SK-N-DZ (cell line): ENCODE measurements around the gene FBXL12.
"Not testable (repeated sequence)": the region's sequence is repeated elsewhere in the genome, so short reads cannot be mapped to it uniquely, and the experiment has no call there.

Experiments used
- DNase-seq: peaks from one replicate; pipeline ENCODE4 v3.0.0-alpha.2; 2015; ENCODE audit warnings: low spot score

FBXL12 gene

DNA sequence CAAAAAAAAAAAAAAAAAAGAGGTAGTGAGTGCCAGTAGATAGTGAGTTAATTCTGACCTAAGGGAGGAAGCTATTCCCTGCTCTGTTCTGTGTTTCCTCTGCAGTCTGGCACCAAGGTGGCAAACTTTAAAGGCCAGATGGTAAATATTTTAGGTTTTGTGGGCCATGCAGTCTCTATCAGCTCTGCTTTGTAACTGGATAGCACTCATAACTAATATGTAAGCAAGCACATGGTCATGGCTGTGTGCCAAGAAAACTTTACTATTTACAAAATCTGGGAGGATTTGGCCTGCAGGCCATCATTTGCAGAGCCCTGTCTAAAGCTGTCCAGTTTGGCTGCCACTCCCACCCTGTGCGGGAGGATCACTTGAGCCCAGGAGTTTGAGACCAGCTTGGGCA, 20.5 kb upstream of the FBXL12 start:
- DNase-seq = no peak

DNA sequence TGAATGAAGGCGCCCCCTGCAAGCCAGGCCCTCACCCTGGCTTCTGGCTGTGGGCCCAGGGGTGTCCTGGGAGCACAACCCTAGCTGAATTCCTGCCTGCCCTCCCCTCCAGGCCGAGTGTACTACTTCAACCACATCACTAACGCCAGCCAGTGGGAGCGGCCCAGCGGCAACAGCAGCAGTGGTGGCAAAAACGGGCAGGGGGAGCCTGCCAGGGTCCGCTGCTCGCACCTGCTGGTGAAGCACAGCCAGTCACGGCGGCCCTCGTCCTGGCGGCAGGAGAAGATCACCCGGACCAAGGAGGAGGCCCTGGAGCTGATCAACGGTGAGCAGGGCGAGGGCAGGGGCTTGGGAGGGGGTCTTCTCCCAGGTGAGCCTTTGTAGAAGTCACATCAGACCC, 19.4 kb upstream of the FBXL12 start:
- DNase-seq = no peak

DNA sequence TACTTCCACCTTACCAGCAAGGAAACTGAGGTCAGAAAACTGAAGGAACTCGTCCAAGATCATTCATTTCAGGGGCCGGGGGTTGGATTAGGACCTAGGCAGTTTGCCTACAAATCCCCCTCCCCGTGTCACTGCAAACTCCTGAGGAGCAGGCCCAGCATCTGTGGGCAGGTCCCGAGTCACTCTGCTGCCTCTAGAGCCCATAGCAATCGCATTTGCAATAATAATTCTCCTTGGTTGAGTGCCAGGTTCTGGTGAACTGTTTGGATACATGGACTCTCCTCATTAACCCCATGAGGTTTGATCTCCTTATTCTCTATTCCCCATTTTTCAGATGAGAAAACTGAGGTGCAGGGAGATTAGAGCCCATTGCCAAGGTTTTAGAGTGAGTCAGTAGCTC, 17.1 kb upstream of the FBXL12 start:
- no peak for DNase-seq

DNA sequence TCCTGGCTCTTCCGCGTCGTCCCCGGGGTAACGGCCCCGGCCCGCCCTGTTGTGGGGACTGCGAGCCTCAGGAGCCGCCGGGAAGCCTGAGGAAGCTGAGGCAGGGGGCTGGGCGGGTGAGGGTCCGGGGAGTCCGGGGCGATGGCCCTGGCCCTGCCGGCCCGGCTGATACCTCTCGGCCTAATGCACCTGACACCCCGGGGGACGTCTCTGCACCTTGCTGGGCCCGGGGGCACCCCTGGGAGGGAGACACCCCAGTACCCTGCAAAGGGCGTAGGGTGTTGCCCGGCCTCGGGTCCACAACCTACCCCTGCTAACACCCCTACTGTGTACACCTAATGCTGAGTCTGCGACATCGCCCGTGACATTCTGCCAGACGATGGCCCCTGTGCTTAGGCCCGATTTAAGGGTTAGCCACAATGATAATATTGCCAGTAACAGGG, 16.6 kb upstream of the FBXL12 start:
- DNase-seq = no peak

DNA sequence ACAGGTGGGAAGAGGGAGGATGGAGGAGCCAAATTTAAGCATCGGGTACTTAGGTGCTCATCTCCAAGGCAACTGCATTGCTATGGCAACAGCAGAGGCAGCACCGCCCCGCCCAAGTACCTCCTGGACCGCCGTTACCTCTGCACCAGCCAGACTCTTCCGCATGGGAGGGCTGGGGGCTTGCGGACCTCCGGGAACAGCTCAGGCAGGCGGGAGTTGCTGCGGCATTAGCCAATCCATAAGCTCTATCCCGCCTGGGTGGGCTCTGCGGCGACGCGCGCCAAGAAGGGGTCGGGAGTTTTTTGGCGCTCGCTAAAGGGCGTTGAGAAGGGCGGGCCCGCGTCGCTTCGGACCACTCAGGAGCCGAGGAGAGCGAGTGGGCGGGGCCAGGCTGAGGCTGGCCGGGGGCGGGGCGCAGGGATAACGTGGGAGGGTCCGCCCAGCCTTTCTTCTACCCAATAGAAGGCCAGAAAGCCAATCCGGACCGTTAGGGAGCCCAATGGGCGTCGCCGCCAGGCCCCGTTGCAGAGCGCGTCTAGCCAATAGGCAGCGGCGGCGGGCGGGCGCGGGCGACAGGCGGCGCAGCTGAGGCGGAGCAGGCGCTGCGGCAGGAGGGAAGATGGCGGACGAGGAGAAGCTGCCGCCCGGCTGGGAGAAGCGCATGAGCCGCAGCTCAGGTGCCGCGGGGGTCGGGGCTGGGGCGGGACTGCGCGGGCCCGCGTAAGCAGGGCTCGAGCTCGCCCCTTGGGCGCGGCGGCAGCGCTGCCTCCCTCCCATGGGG, 16.0 kb upstream of the FBXL12 start, which contains the start of gene PIN1:
TSS of gene PIN1 (plus strand) at position 593 of the 781 bp plus-strand sequence. CDS start at position 620, 27 bp downstream.
- peak; percentile 98 for DNase-seq

DNA sequence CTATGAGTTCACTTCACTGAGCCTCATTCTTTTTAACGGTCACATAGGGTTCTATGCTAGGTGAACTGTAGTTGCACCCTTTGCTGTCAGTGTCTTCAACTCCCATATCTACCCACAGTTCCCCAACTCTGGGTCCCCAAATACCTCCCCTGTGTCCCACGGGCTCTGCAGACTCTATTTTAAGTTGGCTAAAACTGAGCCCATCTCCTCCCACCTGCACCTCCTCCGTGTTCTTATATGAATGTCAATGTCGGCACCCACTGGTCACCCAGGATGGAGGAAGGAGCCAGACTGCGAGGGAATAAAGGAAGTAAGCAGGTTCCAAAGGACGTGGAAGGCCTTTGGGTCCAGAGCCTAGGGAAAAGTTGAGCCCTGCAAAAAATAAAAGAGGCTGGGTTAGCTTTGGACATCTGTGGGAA, 15.4 kb upstream of the FBXL12 start:
- DNase-seq = no peak

DNA sequence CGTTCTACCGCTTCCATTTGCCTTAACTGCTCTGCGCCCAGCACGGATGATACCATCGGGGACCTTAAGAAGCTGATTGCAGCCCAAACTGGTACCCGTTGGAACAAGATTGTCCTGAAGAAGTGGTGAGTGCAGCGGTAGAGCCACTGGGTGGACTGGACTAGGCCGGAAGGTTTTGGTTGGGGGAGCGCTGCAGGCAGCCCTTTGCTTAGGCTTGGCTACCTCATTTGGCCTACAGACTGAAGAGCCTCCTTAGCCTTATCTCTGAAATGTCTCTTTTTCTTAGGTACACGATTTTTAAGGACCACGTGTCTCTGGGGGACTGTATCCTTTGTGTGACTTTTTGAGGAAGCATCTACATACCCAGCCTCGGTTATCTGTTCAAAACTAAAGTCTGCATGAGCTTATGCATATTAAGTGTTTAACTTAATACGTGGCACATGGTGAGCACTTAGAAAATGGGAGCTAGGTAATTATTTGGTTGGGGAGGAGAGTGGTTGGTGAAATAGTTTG, 9.7 kb upstream of the FBXL12 start:
- DNase-seq = no peak

DNA sequence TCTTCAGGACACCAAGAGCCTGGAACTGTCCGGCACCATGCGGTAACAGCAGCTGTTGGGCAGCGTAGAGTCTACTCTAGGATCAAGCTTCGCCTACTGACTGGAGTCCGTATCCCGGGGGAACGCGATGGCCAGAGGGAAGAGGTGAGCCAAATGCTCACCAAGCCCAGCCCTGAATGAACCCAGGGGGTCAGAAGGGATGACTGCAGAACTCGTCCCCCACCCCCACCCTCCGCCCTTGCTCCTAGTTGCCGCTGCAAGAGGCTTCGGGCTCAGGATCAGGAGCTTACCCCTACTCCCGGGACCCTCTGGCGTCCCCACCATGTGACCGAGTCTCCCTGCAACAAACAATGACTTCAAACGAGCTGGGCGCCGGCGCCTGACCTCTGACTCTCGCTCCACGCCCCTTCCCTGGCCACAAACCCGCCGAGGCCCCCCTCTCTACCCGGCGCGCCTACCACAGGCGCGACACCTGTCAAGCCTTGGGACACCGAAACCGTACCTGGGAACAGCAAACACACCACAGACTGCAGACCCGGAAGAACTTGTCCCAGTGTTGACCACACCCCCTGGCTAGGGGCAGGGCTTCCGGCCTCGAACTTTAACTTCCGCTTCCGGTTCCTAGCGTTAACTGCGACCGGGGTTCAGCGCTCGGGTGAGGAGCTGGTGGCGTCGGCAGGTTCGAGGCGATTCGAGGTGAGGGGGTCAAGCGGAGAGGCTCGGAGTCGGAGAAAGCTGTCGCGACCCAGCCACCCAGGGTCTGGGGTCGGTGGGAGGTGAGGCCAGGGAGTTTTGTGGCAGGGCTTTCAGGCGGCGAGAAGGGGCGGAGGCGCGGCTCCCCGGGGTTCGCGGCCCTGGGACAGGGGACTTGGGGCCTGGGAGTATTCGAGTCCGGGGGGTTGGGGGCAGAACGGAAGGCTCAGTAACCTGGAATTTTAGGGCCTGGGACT, 8.7 kb upstream of the FBXL12 start, which contains the start of gene UBL5:
TSS of gene UBL5 (plus strand) at position 630 of the 950 bp plus-strand sequence. CDS start 420 bp downstream, outside the sequence.
- peak; percentile 88 for DNase-seq

DNA sequence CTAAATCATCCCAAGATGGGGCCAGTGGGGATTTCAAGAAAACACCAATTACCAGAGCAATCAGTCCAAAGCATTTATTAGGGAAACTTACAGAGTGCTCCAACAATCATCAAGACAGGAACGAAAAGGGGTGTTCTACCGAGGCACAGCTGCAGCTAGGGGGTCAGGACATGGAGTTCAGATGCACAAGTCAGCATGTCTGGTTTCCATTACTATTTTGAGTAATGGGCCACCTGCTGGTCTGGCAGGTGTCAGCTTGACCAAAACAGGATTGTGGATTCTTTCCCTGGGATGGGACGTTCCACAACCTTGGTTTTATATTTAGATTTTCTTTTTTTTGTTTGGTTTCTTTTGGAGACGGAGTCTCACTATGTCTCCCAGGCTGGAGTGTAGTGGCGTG, 4.9 kb upstream of the FBXL12 start:
- DNase-seq = no peak

DNA sequence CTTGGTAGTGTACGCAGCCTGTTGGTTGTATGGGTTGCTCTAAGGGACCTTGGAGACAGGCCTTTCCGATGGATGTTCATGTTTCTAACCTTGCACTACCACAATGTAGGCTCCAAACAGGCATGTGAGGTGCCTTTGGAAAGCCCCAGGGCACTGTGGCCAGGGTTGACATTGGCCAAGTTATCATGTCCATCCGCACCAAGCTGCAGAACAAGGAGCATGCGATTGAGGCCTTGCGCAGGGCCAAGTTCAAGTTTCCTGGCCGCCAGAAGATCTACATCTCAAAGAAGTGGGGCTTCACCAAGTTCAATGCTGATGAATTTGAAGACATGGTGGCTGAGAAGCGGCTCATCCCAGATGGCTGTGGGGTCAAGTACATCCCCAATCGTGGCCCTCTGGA, 1.2 kb upstream of the FBXL12 start:
- DNase-seq = not testable (repeated sequence)

DNA sequence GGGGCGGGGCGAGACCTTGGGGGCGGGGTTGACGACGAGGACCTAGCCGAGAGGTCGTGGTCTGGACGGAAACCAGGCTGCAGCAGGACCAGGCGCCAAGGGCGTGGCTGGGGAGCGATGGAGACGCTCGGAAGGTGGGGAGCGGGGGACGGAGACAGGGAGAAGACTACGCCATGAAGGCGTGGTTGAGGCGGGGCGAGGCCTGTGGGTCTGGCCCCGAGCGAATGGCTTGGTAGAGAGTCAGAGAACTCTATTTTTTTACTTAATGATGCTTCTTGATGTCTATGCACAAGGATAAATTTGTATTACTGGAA, 674 bp upstream of the FBXL12 start:
- no peak for DNase-seq

DNA sequence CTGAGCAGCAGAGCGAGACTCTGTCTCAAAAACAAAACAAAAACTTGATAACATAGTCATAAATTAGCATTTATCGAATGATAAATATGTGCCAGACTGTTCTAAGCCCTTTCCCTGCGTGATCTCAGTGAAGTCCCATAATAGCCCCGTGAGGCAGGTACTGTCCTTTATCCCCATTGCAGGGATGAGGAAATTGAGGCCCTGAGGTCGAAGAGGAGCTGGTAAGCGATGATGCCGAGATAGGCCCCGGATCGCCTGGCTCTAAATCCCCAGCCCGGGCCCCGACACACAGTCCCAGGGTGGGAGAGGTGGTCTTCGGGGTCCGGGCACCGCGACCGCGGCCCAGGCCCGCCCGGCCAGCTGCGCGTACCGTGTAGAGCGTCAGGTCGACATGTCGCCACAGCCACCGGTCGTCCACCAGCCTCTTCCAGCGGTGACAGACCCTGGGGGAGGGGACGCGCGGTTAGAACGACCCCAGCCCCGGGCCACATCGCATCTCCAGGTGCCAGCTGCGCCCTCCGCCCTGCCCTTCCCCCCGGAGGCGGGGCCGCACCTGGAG, 625 bp downstream of the FBXL12 start:
- DNase-seq = no peak

DNA sequence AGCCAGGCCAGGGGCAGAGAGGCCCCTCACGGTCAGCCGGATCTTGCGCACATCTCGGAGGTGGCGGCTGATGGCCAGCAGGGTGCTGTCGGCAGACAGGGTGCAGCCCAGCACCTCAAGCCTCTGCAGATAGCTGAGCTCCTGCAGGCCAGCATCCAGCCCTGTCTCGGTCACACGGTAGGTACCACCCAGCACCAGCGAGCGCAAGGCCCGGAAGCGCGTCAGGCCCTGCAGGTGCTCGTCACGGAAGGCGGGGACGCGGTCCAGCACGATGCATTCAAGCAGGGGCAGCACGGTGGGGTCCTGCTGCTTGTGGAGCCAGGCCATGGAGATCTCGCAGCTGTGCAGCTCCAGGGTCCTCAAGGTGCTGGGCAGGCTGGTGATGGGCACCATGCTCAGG, 7.7 kb downstream of the FBXL12 start:
- no peak for DNase-seq

DNA sequence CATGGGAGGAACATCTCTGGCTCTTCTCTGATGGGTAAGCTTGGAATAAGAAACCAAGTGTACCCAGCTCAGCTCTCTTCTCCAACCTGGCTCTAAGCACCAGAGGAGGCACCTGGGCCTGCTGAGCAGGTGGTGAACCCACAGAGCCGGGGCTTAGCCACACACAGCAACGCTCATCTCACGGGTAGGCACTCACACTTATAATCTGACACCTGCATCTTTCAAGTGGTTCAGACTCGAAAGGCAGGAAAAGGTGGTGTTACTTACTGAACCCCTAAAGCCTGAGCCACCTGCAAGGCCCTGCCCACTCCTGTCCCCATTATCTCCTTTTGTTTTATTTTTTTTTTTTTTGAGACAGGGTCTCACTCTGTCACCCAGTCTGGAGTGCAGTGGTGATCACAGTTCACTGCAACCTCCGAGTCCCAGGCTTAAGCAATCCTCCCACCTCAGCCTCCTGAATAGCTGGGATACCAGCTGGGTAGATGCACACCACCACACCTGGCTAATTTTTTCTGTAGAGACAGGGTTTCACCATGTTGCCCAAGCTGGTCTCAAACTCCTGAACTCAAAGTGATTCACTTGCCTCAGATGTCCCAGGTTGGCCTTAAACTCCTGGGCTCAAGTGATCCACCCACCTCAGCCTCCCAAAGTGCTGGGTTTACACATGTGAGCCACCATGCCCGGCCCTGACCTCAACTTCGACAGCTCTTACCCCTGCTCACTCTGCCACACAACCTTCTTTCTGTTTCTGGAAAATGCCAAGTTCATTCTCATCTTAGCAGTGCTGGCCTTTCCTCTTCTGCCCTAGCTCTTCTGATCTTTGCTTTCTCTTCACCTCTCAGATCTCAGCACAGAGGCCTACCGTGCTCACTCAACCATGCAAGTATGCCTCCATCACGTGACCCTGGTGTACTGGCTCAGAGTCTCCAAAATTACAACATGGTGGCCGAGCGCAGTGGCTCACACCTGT, 9.7 kb downstream of the FBXL12 start:
- no peak for DNase-seq

DNA sequence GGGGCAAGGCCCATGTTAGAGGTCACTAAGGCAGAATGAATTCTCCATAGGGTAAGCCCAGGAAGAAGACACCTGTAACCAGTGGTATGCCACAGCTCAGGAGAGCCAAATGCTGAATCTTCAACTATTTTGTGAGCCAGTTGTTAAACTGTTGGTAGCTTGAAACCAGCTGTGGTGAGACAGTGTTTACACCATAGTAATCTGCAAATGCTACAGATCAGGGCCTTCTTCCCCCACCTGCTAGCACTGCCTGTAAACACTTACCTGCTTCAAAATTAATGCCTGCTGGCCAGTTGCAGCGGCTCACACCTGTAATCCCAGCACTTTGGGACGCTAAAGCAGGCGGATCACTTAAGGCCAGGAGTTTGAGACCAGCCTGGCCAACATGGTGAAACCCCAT, 12.1 kb downstream of the FBXL12 start:
- DNase-seq = no peak

DNA sequence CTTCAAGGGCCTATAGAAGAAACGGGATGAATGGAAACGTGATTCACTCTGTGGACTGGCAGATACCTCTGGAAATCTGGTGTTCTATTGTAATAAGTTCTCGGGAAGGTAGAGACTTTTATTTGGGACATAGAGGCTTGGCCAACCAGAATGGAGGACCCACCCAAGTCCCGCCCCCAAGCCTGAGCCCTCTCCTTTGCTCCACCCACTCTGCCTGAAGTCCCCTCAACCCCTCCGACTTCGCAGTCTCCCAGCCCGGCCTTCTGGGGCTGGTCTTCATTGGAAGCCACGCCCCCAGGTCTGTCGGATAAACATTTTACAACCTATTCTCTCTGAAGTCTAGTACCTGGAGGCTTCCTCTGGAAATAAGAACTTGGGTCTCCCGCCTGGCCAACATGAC, 16.9 kb downstream of the FBXL12 start:
- DNase-seq = no peak

DNA sequence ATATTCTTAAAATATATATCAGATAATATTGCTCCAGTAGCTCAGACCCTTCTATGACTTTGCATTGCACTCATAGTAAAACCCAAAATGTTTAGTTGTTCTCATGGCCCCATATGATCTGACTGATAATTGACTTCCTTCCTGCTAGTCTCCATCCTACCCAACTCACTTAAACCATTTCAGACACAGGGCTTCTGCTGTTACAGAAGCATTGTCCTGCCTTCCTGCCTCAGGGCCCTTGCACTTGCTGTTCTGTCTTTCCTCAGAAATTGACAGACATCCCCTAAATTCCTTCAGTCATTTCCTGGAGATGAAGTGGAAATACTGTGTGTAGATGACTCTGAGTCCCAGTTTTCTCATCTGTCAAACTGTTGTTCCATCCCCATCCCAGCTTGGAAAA, 19.7 kb downstream of the FBXL12 start:
- no peak for DNase-seq

DNA sequence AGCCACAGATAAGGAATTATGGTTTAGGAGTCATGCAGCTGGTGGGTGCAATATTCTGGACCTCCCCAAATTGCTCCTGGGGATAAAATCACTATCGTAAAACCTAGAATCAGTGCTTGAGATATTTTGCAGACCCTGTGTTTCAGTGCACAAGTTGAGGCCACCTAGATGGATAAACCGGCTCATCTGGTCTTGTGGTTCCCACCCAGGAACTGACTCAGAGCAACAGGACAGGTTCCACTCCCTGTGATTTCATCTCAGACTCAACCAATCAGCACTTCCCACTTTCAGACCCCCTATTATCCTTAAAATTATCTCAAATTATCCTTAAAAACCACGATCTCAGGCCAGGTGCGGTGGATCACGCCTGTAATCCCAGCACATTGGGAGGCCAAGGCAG, 21.0 kb downstream of the FBXL12 start:
- no peak for DNase-seq

DNA sequence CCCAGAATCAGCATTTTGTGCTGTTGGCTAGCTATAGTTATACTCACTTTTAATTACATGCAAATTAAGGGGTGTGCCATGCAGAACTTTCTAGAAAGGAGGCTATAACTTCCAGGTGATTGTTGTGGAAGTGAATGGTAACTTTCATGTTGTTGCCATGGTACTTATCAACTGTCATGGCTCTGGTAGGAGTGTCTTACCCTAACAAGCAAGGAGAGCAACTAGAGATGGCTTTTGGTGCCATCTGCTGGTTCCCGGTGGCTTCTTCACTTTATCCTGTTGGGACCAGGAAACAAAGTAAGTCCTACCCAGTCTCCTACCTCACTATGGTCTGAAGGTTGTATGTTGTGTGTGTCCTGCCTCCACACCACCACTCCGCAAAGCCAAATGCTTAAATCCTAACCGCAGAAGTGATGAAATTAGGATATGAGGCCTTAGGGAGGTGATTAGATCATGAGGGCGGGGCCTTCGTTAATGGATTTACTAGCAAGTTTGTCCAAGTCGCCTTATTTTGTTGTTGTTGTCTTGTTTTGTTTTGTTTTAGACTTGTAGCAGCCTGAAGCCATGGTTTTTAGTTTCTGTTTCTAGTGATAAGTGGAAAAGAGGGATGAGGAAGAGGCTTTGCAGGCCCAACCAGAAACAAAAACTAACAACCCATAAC, 22.6 kb downstream of the FBXL12 start:
- DNase-seq = peak; percentile 90

DNA sequence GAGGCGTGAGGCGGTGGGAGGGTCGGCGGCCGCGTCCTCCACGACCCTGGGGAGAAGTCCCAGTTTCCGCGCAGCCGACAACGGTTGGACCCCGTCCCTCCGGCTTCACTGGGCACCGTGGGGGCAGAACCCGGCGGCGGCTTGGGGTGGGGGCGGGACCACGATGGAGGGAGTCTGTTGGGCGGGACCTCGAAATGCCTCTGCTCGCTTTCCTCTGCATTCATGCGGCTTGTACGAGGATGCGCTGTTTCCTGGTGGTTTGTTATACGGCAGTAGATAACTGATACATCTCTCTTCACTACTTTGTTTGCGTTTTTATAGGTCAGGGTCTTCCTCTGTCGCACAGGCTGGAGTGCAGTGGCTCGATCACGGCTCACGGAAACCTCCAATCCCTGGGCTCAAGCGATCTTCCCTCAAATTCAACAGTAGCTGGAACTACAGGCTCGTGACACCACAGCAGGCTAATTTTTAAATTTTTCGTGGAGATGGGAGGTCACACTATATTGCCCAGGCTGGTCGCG, 25.7 kb downstream of the FBXL12 start:
- no peak for DNase-seq
